GM15510 (cell line): Measurements from ENCODE around the gene UPK3A.
A peak's percentile ranks its signal among the peaks of the same experiment; 100 is the strongest.

Experiments used
- POLR2A ChIP-seq: IDR thresholded peaks from 3 replicates; pipeline ENCODE4 v1.6.1; 2011; ENCODE audit warnings: borderline replicate concordance; ENCODE audit not compliant: insufficient read length; ENCODE audit errors: extremely low read depth

UPK3A gene

GRCh38 chr22:45284705-45285262 lies at the start of gene UPK3A:
UPK3A (plus strand) TSS chr22:45284949; CDS start chr22:45285014, 65 bp downstream.
- no peak for TF ChIP-seq POLR2A

GRCh38 chr22:45235101-45235777 lies 49.5 kb upstream of the UPK3A start:
- peak; percentile 51 for TF ChIP-seq POLR2A

GRCh38 chr22:45235851-45236342 lies 48.9 kb upstream of the UPK3A start:
- no peak for TF ChIP-seq POLR2A

GRCh38 chr22:45237065-45237990 lies 47.4 kb upstream of the UPK3A start:
- TF ChIP-seq POLR2A = no peak

GRCh38 chr22:45238076-45238956 lies 46.4 kb upstream of the UPK3A start:
- TF ChIP-seq POLR2A = no peak

- TF ChIP-seq POLR2A = no peak
Measured at GRCh38 chr22:45238957-45239680, 45.6 kb upstream of the UPK3A start.

- no peak for TF ChIP-seq POLR2A
Measured at GRCh38 chr22:45239681-45240051, 45.1 kb upstream of the UPK3A start.

- TF ChIP-seq POLR2A = no peak
Measured at GRCh38 chr22:45240104-45240809, 44.5 kb upstream of the UPK3A start.

GRCh38 chr22:45240810-45241631 lies 43.7 kb upstream of the UPK3A start, which contains the start of gene KIAA0930:
KIAA0930 (minus strand) TSS chr22:45240894; CDS start chr22:45240703, 191 bp downstream.
- TF ChIP-seq POLR2A = peak; percentile 40

- no peak for TF ChIP-seq POLR2A
Measured at GRCh38 chr22:45242778-45243191, 42.0 kb upstream of the UPK3A start.

GRCh38 chr22:45244916-45245315 lies 39.8 kb upstream of the UPK3A start:
- TF ChIP-seq POLR2A = no peak
